CD14-positive monocyte (primary cell): ENCODE measurements around the gene MAB21L1. TPM values are rescaled to one million over a fixed set of nuclear protein-coding genes. Genes with fewer than 3 reads are reported as not detected.

Source experiments
- DNase-seq, 3 donors: peaks; one replicate each; pipeline ENCODE4 v3.0.0-alpha.2; 2011 to 2022
- H2AFZ ChIP-seq: 2 replicates; pipeline ENCODE4 v1.6.0; 2012; ENCODE audit warnings: mild to moderate bottlenecking, low read depth, low read length, inconsistent platforms; ENCODE audit not compliant: insufficient read depth, poor library complexity, severe bottlenecking
- H3K27ac ChIP-seq, 2 donors: 1 replicate in 1 of 2; 2 replicates in 1 of 2; pipeline ENCODE4 v1.5.1; 2012 to 2013; ENCODE audit warnings: low read length in 2 of 2, control low read depth in 1 of 2, inconsistent platforms in 1 of 2, low read depth in 1 of 2, mild to moderate bottlenecking in 1 of 2
- H3K27me3 ChIP-seq, 2 donors: one replicate each; pipeline versions ENCODE4 v1.6.0 to v1.6.1; 2011 to 2013; ENCODE audit warnings: low read length in 2 of 2; ENCODE audit not compliant: control insufficient read depth in 2 of 2, insufficient read depth in 2 of 2
- H3K36me3 ChIP-seq, 2 donors: replicated peaks in 1 of 2; 1 replicate in 1 of 2; 2 replicates in 1 of 2; pipeline versions ENCODE4 v1.5.1 to v1.6.1; 2012 to 2013; ENCODE audit warnings: low read length in 2 of 2, control low read depth in 1 of 2, inconsistent platforms in 1 of 2, mild to moderate bottlenecking in 1 of 2; ENCODE audit not compliant: insufficient read depth in 2 of 2, control insufficient read depth in 1 of 2
- H3K4me1 ChIP-seq, 2 donors: 1 replicate in 1 of 2; 2 replicates in 1 of 2; pipeline versions ENCODE4 v1.5.1 to v1.6.1; 2012 to 2013; ENCODE audit warnings: low read length in 2 of 2, control low read depth in 1 of 2, inconsistent platforms in 1 of 2, mild to moderate bottlenecking in 1 of 2, moderate library complexity in 1 of 2; ENCODE audit not compliant: insufficient read depth in 2 of 2, control insufficient read depth in 1 of 2
- H3K4me2 ChIP-seq: replicated peaks from 2 replicates; pipeline ENCODE3; 2012; ENCODE audit warnings: low read length, moderate library complexity, mild to moderate bottlenecking; ENCODE audit not compliant: poor library complexity, severe bottlenecking; ENCODE audit errors: extremely low read depth
- H3K4me3 ChIP-seq, 3 experiments: fragments of 200-600 bp in 1 of 3; sonication (generic) in 1 of 3; replicated peaks in 1 of 3; 1 replicate in 2 of 3; 2 replicates in 1 of 3; pipeline ENCODE4 v1.5.1; 2011 to 2013; ENCODE audit warnings: low read length in 3 of 3, mild to moderate bottlenecking in 3 of 3, control low read depth in 2 of 3, low read depth in 2 of 3, inconsistent platforms in 1 of 3, moderate library complexity in 1 of 3
- H3K79me2 ChIP-seq: 2 replicates; pipeline ENCODE4 v1.6.0; 2012; ENCODE audit warnings: mild to moderate bottlenecking, control low read depth, inconsistent platforms, low read length, moderate library complexity; ENCODE audit not compliant: insufficient read depth
- H3K9ac ChIP-seq: 2 replicates; pipeline ENCODE4 v1.6.0; 2017; ENCODE audit warnings: low read length, mild to moderate bottlenecking; ENCODE audit not compliant: insufficient read depth, poor library complexity, severe bottlenecking
- H3K9me3 ChIP-seq, 2 donors: replicated peaks in 1 of 2; 1 replicate in 1 of 2; 2 replicates in 1 of 2; pipeline versions ENCODE4 v1.5.1 to v1.6.1; 2012 to 2013; ENCODE audit warnings: low read length in 2 of 2, control low read depth in 1 of 2; ENCODE audit not compliant: control insufficient read depth in 1 of 2, insufficient read depth in 1 of 2
- H4K20me1 ChIP-seq: 2 replicates; pipeline ENCODE4 v1.6.0; 2012; ENCODE audit warnings: mild to moderate bottlenecking, low read length, control low read depth, moderate library complexity; ENCODE audit not compliant: insufficient read depth
- H3K27ac Mint-ChIP-seq, 7 donors: one replicate each; pipeline ENCODE4 v1.8.0; 2020; ENCODE audit warnings: mild to moderate bottlenecking in 7 of 7, mixed read lengths in 7 of 7, moderate library complexity in 6 of 7, inconsistent platforms in 2 of 7
- H3K27me3 Mint-ChIP-seq, 3 donors: one replicate each; pipeline ENCODE4 v1.8.0; 2021 to 2022; ENCODE audit warnings: low read depth in 3 of 3, mild to moderate bottlenecking in 3 of 3, mixed read lengths in 3 of 3, moderate library complexity in 3 of 3, inconsistent platforms in 1 of 3
- H3K36me3 Mint-ChIP-seq, 2 donors: one replicate each; pipeline ENCODE4 v1.8.0; 2020; ENCODE audit warnings: mixed read lengths in 2 of 2, inconsistent platforms in 1 of 2, mild to moderate bottlenecking in 1 of 2
- H3K4me1 Mint-ChIP-seq: one replicate; pipeline ENCODE4 v1.8.0; 2020; ENCODE audit warnings: mild to moderate bottlenecking, mixed read lengths
- H3K4me3 Mint-ChIP-seq, 2 donors: one replicate each; pipeline ENCODE4 v1.8.0; 2020; ENCODE audit warnings: mild to moderate bottlenecking in 2 of 2, mixed read lengths in 2 of 2, moderate library complexity in 1 of 2
- H3K9me3 Mint-ChIP-seq, 7 donors: one replicate each; pipeline ENCODE4 v1.8.0; 2020 to 2022; ENCODE audit warnings: mixed read lengths in 7 of 7, mild to moderate bottlenecking in 6 of 7, moderate library complexity in 6 of 7, inconsistent platforms in 2 of 7
- CTCF ChIP-seq: fragments of 200-600 bp; IDR thresholded peaks from one replicate; pipeline ENCODE4 v1.8.0; 2022; ENCODE audit warnings: antibody characterized with exemption, mild to moderate bottlenecking
- WGBS: methylation state at CpG from one replicate; pipeline ENCODE4 v1.1.5; 2013; ENCODE audit warnings: missing lambda C conversion rate; ENCODE audit not compliant: insufficient coverage; 5-methylcytosine and 5-hydroxymethylcytosine counted together
- intact Hi-C, 2 donors: fragments of 100-400 bp; cut with micrococcal nuclease; formaldehyde crosslinking; loops; one replicate each; pipeline versions ENCODE4 v1.15.0 to v1.15.1; 2023
- polyA plus RNA-seq, 3 donors: library from polyadenylated mRNA; depleted of rRNA in 1 of 3; unstranded in 2 of 3; stranded (reverse) in 1 of 3; fragments of 300-500 nt in 2 of 3; fragments of >200 nt in 1 of 3; fragmentation: Illumina TruSeq in 2 of 3; gene quantifications; 1 replicate in 2 of 3; 2 replicates in 1 of 3; pipeline ENCODE4 v1.2.3, GENCODE V29; 2012 to 2021

MAB21L1 gene
- polyA plus RNA-seq, 3 donors, result not detected

- H3K79me2 ChIP-seq, result no peaks in the 10 kb centered on the region
- no peak overlapping the region for H3K4me3 ChIP-seq
- no peak overlapping the region for H3K27ac Mint-ChIP-seq
- peaks cover 55 to 76% of the 10 kb centered on the region in 2 donors for H3K27me3 ChIP-seq
- peaks cover 0 to 17% (median 8%) of the 10 kb centered on the region in 7 donors for H3K9me3 Mint-ChIP-seq
- WGBS, result no CpG with 5 or more reads among the region's 10 CpGs
- H3K4me1 ChIP-seq, result peaks cover 7 to 9% of the 10 kb centered on the region in 2 donors
- H3K27me3 Mint-ChIP-seq, result peaks cover 54 to 68% (median 66%) of the 10 kb centered on the region in 3 donors
- no peaks in the 10 kb centered on the region for H4K20me1 ChIP-seq
- H3K36me3 ChIP-seq, result no peaks in the 10 kb centered on the region
- TF ChIP-seq CTCF, result no peak
- H3K9ac ChIP-seq, result no peak overlapping the region
- no peak overlapping the region for H3K4me2 ChIP-seq
- H2AFZ ChIP-seq, result no peak overlapping the region
- intact Hi-C loops, result no loop called here
- H3K4me1 Mint-ChIP-seq, result peaks cover 14% of the 10 kb centered on the region
- H3K4me3 Mint-ChIP-seq, result peak overlapping the region in 1 of 2 donors; percentile 89
- no peak for DNase-seq
- H3K9me3 ChIP-seq, result peaks cover 0 to 30% of the 10 kb centered on the region in 2 donors
- H3K27ac ChIP-seq, result no peak overlapping the region
- peaks cover 0 to 1% of the 10 kb centered on the region in 2 donors for H3K36me3 Mint-ChIP-seq
Measured at GRCh38 chr13:35469806-35470525, 6.5 kb downstream of the MAB21L1 start.

GRCh38 chr13:35468195-35468594, 8.3 kb downstream of the MAB21L1 start:
- H3K4me2 ChIP-seq, result no peak overlapping the region
- H3K9me3 Mint-ChIP-seq, result peaks cover 0 to 17% (median 7%) of the 10 kb centered on the region in 7 donors
- peaks cover 6% of the 10 kb centered on the region in 2 donors for H3K4me1 ChIP-seq
- DNase-seq, result no peak
- H3K79me2 ChIP-seq, result no peaks in the 10 kb centered on the region
- intact Hi-C loops, result no loop called here
- no peak overlapping the region for H3K4me3 Mint-ChIP-seq
- no peak overlapping the region for H3K4me3 ChIP-seq
- H3K27ac ChIP-seq, result no peak overlapping the region
- H3K9ac ChIP-seq, result no peak overlapping the region
- no peak overlapping the region for H3K27ac Mint-ChIP-seq
- H3K9me3 ChIP-seq, result peaks cover 0 to 23% of the 10 kb centered on the region in 2 donors
- H2AFZ ChIP-seq, result no peak overlapping the region
- H3K36me3 Mint-ChIP-seq, result no peaks in the 10 kb centered on the region
- peaks cover 11% of the 10 kb centered on the region for H3K4me1 Mint-ChIP-seq
- H4K20me1 ChIP-seq, result no peaks in the 10 kb centered on the region
- no peaks in the 10 kb centered on the region for H3K36me3 ChIP-seq
- peaks cover 43 to 52% (median 51%) of the 10 kb centered on the region in 3 donors for H3K27me3 Mint-ChIP-seq
- WGBS, result no CpG with 5 or more reads among the region's 1 CpG
- TF ChIP-seq CTCF, result no peak
- peaks cover 45 to 59% of the 10 kb centered on the region in 2 donors for H3K27me3 ChIP-seq
